DOHH2 (cell line): ENCODE measurements around the gene NPFFR1.
A peak's percentile ranks its signal among the peaks of the same experiment; 100 is the strongest.

Source experiments
- H3F3A ChIP-seq: fragments of 200-600 bp; sonication (generic), shearing (Covaris generic); 2 replicates; pipeline ENCODE4 v1.6.0; 2016; ENCODE audit warnings: antibody characterized with exemption, mild to moderate bottlenecking; ENCODE audit not compliant: control insufficient read depth, insufficient read depth
- H3K27ac ChIP-seq: fragments of 200-600 bp; sonication (generic); 2 replicates; pipeline ENCODE4 v1.5.1; 2014; ENCODE audit warnings: low read depth, mild to moderate bottlenecking, low read length, moderate library complexity
- H3K27me3 ChIP-seq: fragments of 200-600 bp; sonication (generic); 2 replicates; pipeline ENCODE4 v1.6.1; 2014; ENCODE audit warnings: mild to moderate bottlenecking, low read length, mixed read lengths; ENCODE audit not compliant: control insufficient read depth
- H3K36me3 ChIP-seq: fragments of 200-600 bp; sonication (generic); 2 replicates; pipeline ENCODE4 v1.6.1; 2014; ENCODE audit warnings: mild to moderate bottlenecking, low read length, moderate library complexity, mixed read lengths; ENCODE audit not compliant: control insufficient read depth
- H3K4me1 ChIP-seq: fragments of 200-600 bp; sonication (generic); 2 replicates; pipeline ENCODE4 v1.6.1; 2014; ENCODE audit warnings: mild to moderate bottlenecking, low read length, mixed read lengths; ENCODE audit not compliant: control insufficient read depth
- H3K4me2 ChIP-seq: fragments of 200-600 bp; sonication (generic); 2 replicates; pipeline ENCODE4 v1.6.0; 2014; ENCODE audit warnings: mild to moderate bottlenecking, low read length, moderate library complexity
- H3K4me3 ChIP-seq: fragments of 200-600 bp; sonication (generic); 2 replicates; pipeline ENCODE4 v1.5.1; 2014; ENCODE audit warnings: mild to moderate bottlenecking, low read length, mixed read lengths
- H3K79me2 ChIP-seq: fragments of 200-600 bp; sonication (generic); 2 replicates; pipeline ENCODE4 v1.6.1; 2014; ENCODE audit warnings: mild to moderate bottlenecking, low read length, mixed read lengths; ENCODE audit not compliant: control insufficient read depth
- H3K9me2 ChIP-seq: fragments of 200-600 bp; sonication (generic); replicated peaks from 2 replicates; pipeline ENCODE4 v1.6.1; 2014; ENCODE audit warnings: mild to moderate bottlenecking, low read length, mixed read lengths; ENCODE audit not compliant: control insufficient read depth
- H3K9me3 ChIP-seq: fragments of 200-600 bp; sonication (generic); 2 replicates; pipeline ENCODE4 v1.6.1; 2014; ENCODE audit warnings: antibody characterized with exemption, low read length, mixed read lengths; ENCODE audit not compliant: control insufficient read depth, insufficient read depth
- H4K20me1 ChIP-seq: fragments of 200-600 bp; sonication (generic); 2 replicates; pipeline ENCODE4 v1.6.0; 2014; ENCODE audit warnings: low read depth, mild to moderate bottlenecking, antibody characterized with exemption, low read length, moderate library complexity; ENCODE audit not compliant: control insufficient read depth, insufficient read depth
- EZH2phosphoT487 ChIP-seq: fragments of 200-600 bp; sonication (generic); IDR thresholded peaks from 2 replicates; pipeline ENCODE4 v1.6.1; 2017; ENCODE audit warnings: borderline replicate concordance, mild to moderate bottlenecking, antibody characterized with exemption, low read length, moderate library complexity, mixed read lengths
- TF ChIP-seq, protein P1 (sequence below): fragments of 200-600 bp; sonication (generic); IDR thresholded peaks from one replicate; pipeline ENCODE4 v1.5.1; 2014; ENCODE audit warnings: antibody characterized with exemption, mild to moderate bottlenecking, low read depth, low read length; ENCODE audit not compliant: poor library complexity, severe bottlenecking

The NPFFR1 gene

DNA sequence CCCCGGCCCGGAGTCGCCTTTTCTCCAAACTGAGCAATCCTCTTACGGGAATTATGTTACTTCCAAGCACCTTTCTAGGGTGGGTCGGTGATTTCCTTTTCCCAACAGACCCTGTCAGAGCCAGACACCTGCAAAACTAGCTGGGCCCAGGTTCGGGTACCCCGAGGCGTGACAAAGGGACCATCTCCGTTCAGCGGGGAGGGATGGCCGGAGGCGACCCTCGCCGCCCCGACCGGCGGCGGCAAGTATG, 51.0 kb downstream of the NPFFR1 start:
- Histone ChIP-seq H3K4me3 (peak overlapping the region; percentile 78), H3K4me1 (peaks cover 42% of the 10 kb centered on the region), H3F3A (peaks cover 13% of the 10 kb centered on the region), H4K20me1 (peaks cover 12% of the 10 kb centered on the region; the same call in 1 of the 2 replicates), H3K79me2 (peaks cover 54% of the 10 kb centered on the region), H3K27me3 (no peaks in the 10 kb centered on the region), H3K9me3 (no peaks in the 10 kb centered on the region), H3K9me2 (no peaks in the 10 kb centered on the region), H3K27ac (peak overlapping the region; percentile 37), H3K36me3 (peaks cover 50% of the 10 kb centered on the region), H3K4me2 (peak overlapping the region; percentile 97)
- TF ChIP-seq, protein P1, sequence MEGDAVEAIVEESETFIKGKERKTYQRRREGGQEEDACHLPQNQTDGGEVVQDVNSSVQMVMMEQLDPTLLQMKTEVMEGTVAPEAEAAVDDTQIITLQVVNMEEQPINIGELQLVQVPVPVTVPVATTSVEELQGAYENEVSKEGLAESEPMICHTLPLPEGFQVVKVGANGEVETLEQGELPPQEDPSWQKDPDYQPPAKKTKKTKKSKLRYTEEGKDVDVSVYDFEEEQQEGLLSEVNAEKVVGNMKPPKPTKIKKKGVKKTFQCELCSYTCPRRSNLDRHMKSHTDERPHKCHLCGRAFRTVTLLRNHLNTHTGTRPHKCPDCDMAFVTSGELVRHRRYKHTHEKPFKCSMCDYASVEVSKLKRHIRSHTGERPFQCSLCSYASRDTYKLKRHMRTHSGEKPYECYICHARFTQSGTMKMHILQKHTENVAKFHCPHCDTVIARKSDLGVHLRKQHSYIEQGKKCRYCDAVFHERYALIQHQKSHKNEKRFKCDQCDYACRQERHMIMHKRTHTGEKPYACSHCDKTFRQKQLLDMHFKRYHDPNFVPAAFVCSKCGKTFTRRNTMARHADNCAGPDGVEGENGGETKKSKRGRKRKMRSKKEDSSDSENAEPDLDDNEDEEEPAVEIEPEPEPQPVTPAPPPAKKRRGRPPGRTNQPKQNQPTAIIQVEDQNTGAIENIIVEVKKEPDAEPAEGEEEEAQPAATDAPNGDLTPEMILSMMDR, result no peak
- TF ChIP-seq EZH2phosphoT487, result no peak

DNA sequence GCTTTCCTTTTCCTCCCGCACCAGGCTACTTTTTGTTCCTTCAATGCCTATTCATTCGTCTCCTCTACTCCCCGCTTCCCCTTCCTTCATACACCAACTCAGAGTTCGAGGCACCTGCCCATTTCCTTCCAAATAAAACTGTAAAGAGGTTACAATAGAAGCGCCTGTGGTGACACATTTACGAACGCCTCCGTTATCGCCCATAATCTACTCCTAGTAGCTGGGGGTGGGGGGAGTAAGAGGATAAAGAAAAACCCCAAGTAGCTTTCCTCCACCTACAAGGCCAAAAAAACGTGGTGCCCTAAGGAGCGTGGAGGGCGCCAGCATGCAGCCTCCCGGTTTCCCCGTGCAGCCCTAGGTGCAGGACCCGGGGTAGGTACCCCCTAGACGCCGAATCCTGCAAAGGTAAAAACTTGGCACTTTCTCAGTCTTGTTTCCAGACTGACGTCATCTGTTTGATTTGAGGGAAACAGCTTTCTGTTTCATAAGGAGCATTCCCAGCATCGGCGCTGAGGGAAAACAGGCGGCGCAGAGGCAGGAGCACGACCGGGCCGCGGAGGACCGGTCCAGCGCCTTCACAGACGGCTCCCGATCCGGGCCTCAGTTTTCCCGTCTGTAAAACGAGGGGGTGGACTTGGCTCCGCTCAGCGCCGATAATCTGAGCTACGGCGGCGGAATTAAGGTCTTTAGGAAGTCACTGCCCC, 51.5 kb downstream of the NPFFR1 start:
- peaks cover 59% of the 10 kb centered on the region for H3K79me2 ChIP-seq

DNA sequence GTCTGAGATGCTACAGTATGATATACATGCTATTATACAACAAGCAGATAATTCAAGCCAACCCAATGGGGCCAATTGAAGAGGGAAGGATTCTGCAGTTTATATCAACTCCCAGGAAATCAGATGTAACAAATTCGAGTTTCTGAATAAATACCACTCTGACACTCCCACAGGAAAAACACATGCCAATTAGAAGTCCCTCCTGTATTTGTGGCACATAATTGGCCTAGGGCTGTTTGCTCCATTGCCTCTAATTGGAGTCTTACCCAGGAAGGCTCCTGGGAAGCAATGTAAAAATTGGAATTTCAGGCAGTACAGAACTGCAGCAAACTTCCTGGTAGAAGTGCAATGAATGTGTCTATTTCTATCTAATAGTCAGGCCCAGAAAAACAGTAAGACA, 55.3 kb downstream of the NPFFR1 start:
- no peak overlapping the region for H3K27ac ChIP-seq
- H3K4me3 ChIP-seq, result no peak overlapping the region
- H3K9me2 ChIP-seq, result no peaks in the 10 kb centered on the region
- H3K4me1 ChIP-seq, result peaks cover 48% of the 10 kb centered on the region
- no peaks in the 10 kb centered on the region for H3K9me3 ChIP-seq
- H3F3A ChIP-seq, result peaks cover 27% of the 10 kb centered on the region
- H3K27me3 ChIP-seq, result no peaks in the 10 kb centered on the region
- H3K79me2 ChIP-seq, result peaks cover 96% of the 10 kb centered on the region
- H3K36me3 ChIP-seq, result peaks cover 88% of the 10 kb centered on the region
- peaks cover 12% of the 10 kb centered on the region; the same call in 1 of the 2 replicates for H4K20me1 ChIP-seq
- no peak for TF ChIP-seq EZH2phosphoT487
- TF ChIP-seq, protein P1, result no peak
- peak overlapping the region; percentile 22 for H3K4me2 ChIP-seq

More for the DNA sequence above, 51.5 kb downstream of the NPFFR1 start:
- Histone ChIP-seq H3K36me3 (peaks cover 55% of the 10 kb centered on the region), H3K9me2 (no peaks in the 10 kb centered on the region), H3K27me3 (no peaks in the 10 kb centered on the region), H3K4me3 (peak overlapping the region; percentile 78), H4K20me1 (peaks cover 12% of the 10 kb centered on the region; the same call in 1 of the 2 replicates), H3K27ac (peak overlapping the region; percentile 37), H3K4me1 (peaks cover 46% of the 10 kb centered on the region), H3F3A (peaks cover 13% of the 10 kb centered on the region), H3K9me3 (no peaks in the 10 kb centered on the region), H3K4me2 (peak overlapping the region; percentile 97)
- TF ChIP-seq EZH2phosphoT487, result no peak
- TF ChIP-seq, protein P1, result no peak
